AG04450 (cell line): Measurements from ENCODE around the gene PERM1. TPM values are rescaled to one million over a fixed set of nuclear protein-coding genes. Genes with fewer than 3 reads are reported as not detected.

Source experiments
- CTCF ChIA-PET: fragments of 300-600, 350-600 bp; formaldehyde crosslinking; extraction: SDS; loops from one replicate; lab custom pipeline; 2022; ENCODE audit warnings: antibody characterized with exemption, inconsistent platforms; lab: Charles Lee
- POLR2A ChIA-PET: fragments of 350-600 bp; formaldehyde crosslinking; extraction: SDS; loops from one replicate; lab custom pipeline; 2021; ENCODE audit warnings: antibody characterized with exemption, inconsistent platforms; lab: Yijun Ruan, JAX
- DNase-seq: peaks from one replicate; pipeline ENCODE4 v3.0.0-alpha.2; 2011; ENCODE audit warnings: low read depth, low spot score
- H3K27ac ChIP-seq: one replicate; pipeline ENCODE4 v1.5.1; 2012; ENCODE audit warnings: low read depth, low read length, control low read depth
- H3K27me3 ChIP-seq: one replicate; pipeline ENCODE4 v1.6.0; 2012; ENCODE audit warnings: low read length; ENCODE audit not compliant: control insufficient read depth, insufficient read depth
- H3K4me3 ChIP-seq: 2 replicates; pipeline ENCODE4 v1.5.1; 2011; ENCODE audit warnings: mild to moderate bottlenecking, low read depth, low read length, control low read depth
- H3K9me3 ChIP-seq: 2 replicates; pipeline ENCODE4 v1.5.1; 2012; ENCODE audit warnings: low read length; ENCODE audit not compliant: control insufficient read depth, insufficient read depth
- polyA plus RNA-seq: library from polyadenylated mRNA; depleted of rRNA; stranded (reverse); fragments of >200 nt; gene quantifications from 2 replicates; pipeline ENCODE4 v1.2.3, GENCODE V29; 2011
- TF ChIP-seq, protein P1 (sequence below): IDR thresholded peaks from 2 replicates; pipeline ENCODE4 v1.5.1; 2011; ENCODE audit warnings: low read depth, low read length, control low read depth, inconsistent platforms

Gene PERM1
- polyA plus RNA-seq, 1 experiment = not detected

DNA sequence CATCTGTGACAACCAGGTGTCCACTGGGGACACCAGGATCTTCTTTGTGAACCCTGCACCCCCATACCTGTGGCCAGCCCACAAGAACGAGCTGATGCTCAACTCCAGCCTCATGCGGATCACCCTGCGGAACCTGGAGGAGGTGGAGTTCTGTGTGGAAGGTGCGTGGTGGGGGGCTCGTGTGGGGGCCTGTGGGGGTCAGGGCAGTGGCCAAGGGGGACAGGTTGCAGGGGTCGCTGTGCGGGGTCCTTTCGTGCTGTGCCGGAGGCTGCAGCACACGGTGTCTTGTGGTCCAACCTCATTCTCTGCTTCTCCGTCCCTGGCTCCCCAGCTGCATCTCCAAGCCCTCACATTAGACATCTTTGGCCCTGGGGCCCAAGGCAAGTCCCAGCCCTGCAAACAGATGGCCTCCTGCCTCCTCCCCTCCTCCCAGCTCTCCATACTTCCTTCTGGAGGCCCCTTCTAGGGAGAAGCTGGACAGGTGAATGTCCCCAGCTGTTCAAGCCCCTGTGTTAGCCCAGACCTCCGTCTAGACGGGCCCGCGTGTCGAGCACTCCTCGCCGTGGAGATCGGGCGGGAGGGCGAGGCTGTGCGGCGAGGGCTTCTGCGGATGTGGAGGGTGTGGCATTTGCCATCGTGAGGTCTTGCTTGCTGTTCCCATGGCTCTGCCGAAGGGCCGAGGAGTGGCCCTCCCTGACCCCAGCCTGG, 40.6 kb upstream of the PERM1 start:
- TF ChIP-seq, protein P1, sequence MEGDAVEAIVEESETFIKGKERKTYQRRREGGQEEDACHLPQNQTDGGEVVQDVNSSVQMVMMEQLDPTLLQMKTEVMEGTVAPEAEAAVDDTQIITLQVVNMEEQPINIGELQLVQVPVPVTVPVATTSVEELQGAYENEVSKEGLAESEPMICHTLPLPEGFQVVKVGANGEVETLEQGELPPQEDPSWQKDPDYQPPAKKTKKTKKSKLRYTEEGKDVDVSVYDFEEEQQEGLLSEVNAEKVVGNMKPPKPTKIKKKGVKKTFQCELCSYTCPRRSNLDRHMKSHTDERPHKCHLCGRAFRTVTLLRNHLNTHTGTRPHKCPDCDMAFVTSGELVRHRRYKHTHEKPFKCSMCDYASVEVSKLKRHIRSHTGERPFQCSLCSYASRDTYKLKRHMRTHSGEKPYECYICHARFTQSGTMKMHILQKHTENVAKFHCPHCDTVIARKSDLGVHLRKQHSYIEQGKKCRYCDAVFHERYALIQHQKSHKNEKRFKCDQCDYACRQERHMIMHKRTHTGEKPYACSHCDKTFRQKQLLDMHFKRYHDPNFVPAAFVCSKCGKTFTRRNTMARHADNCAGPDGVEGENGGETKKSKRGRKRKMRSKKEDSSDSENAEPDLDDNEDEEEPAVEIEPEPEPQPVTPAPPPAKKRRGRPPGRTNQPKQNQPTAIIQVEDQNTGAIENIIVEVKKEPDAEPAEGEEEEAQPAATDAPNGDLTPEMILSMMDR = no peak
- H3K27me3 ChIP-seq = no peaks in the 10 kb centered on the region
- H3K9me3 ChIP-seq = no peaks in the 10 kb centered on the region; the same call in 1 of the 2 replicates
- DNase-seq = no peak
- no peak overlapping the region for H3K27ac ChIP-seq
- POLR2A ChIA-PET = interaction anchor here (0.7 to 1.4 kb wide), 3 partner anchors 21 to 111 kb away, joined by 3 to 6 read pairs (median 4); no protein-coding TSS in a partner anchor
- CTCF ChIA-PET = interaction anchor here (0.6 kb wide), 1 partner anchor 80 kb away, joined by 3 read pairs; no protein-coding TSS in a partner anchor
- H3K4me3 ChIP-seq = no peak overlapping the region

- no peak for DNase-seq
- Histone ChIP-seq H3K27me3 (no peaks in the 10 kb centered on the region), H3K27ac (no peak overlapping the region), H3K9me3 (no peaks in the 10 kb centered on the region; the same call in 1 of the 2 replicates), H3K4me3 (peak overlapping the region; percentile 66)
- ChIA-PET POLR2A (interaction anchor here (0.7 to 1.4 kb wide), 3 partner anchors 20 to 110 kb away, joined by 3 to 6 read pairs (median 4); no protein-coding TSS in a partner anchor), CTCF (interaction anchor here (0.6 kb wide), 1 partner anchor 80 kb away, joined by 3 read pairs; no protein-coding TSS in a partner anchor)
- TF ChIP-seq, protein P1 = no peak
These were observed 40.0 kb upstream of the PERM1 start for GRCh38 chr1:1021920-1022259.

- no peaks in the 10 kb centered on the region; the same call in 1 of the 2 replicates for H3K9me3 ChIP-seq
- ChIA-PET POLR2A (interaction anchor here (0.7 to 1.4 kb wide), 3 partner anchors 20 to 110 kb away, joined by 3 to 6 read pairs (median 4); no protein-coding TSS in a partner anchor), CTCF (interaction anchor here (0.6 kb wide), 1 partner anchor 79 kb away, joined by 3 read pairs; no protein-coding TSS in a partner anchor)
- peak; percentile 15 for DNase-seq
- peak overlapping the region; percentile 52 for H3K27ac ChIP-seq
- H3K4me3 ChIP-seq = peak overlapping the region; percentile 66
- no peaks in the 10 kb centered on the region for H3K27me3 ChIP-seq
- TF ChIP-seq, protein P1 = no peak
These were observed 39.4 kb upstream of the PERM1 start for GRCh38 chr1:1021010-1021919.

DNA sequence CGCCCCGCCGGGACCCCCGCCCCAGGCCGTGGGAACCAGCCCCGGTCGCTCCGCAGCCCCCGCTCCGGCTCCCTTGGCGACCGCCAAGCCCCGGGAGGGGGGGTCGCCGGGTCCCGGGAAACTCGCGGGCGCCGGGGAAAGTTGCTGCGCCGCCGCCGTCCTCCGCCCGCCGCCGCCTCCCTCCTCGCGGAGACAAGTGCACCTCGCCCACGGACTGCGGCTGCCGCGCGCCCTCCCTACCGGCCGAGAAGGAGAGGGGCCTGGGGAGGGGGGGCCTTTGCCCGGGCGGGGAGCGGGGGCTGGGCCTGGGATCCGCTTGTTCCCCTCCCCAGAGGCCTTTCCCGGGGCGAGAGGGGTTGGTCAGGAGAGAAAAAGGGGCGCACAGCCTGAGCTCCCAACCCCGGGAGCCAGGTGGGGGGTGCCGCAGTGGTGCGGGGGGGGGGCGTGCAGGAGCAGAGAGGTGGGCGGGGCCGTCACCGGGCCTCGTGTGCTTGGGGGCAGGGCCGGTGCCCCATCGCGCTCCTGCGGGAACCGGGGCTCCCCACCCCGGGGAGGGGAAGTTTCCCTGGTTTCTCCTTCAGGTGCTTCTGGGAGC, 38.6 kb upstream of the PERM1 start:
- CTCF ChIA-PET = interaction anchor here (0.6 kb wide), 1 partner anchor 18 kb away, joined by 9 read pairs; no protein-coding TSS in a partner anchor
- Histone ChIP-seq H3K27me3 (no peaks in the 10 kb centered on the region), H3K4me3 (peak overlapping the region; percentile 66), H3K27ac (no peak overlapping the region), H3K9me3 (no peaks in the 10 kb centered on the region; the same call in 1 of the 2 replicates)
- DNase-seq = no peak
- TF ChIP-seq, protein P1 = no peak
- POLR2A ChIA-PET = interaction anchor here (0.7 kb wide), 1 partner anchor 61 kb away, joined by 3 read pairs; the partner anchor contains the start of gene NOC2L
